SKM-1 (cell line): ENCODE results near the gene ST6GALNAC4.
"Not testable (repeated sequence)": the region's sequence is repeated elsewhere in the genome, so short reads cannot be mapped to it uniquely, and the experiment has no call there.

Experiments
- DNase-seq: peaks from one replicate; lab custom pipeline; 2025; ENCODE audit not compliant: unreplicated experiment; lab: John Stamatoyannopoulos, UW

The ST6GALNAC4 gene

GRCh38 chr9:127874301-127875221 is 42.3 kb downstream of the ST6GALNAC4 start:
- DNase-seq: no peak

- no peak for DNase-seq
Measured at GRCh38 chr9:127873886-127874285, 43.0 kb downstream of the ST6GALNAC4 start.

GRCh38 chr9:127873223-127873691 is 43.6 kb downstream of the ST6GALNAC4 start:
- no peak for DNase-seq

GRCh38 chr9:127872369-127873222 is 44.2 kb downstream of the ST6GALNAC4 start:
- no peak for DNase-seq

GRCh38 chr9:127871531-127871930 is 45.3 kb downstream of the ST6GALNAC4 start:
- DNase-seq: no peak

- DNase-seq: no peak
Measured at GRCh38 chr9:127870887-127871286, 46.0 kb downstream of the ST6GALNAC4 start.

GRCh38 chr9:127870153-127870491 is 46.7 kb downstream of the ST6GALNAC4 start:
- DNase-seq: not testable (repeated sequence)

- DNase-seq: peak; percentile 43
Measured at GRCh38 chr9:127869310-127870152, 47.3 kb downstream of the ST6GALNAC4 start.

GRCh38 chr9:127868278-127868902 is 48.5 kb downstream of the ST6GALNAC4 start:
- no peak for DNase-seq

- no peak for DNase-seq
Measured at GRCh38 chr9:127867356-127868277, 49.2 kb downstream of the ST6GALNAC4 start.

GRCh38 chr9:127866535-127866934 is 50.3 kb downstream of the ST6GALNAC4 start:
- no peak for DNase-seq

GRCh38 chr9:127865645-127866464 is 51.0 kb downstream of the ST6GALNAC4 start:
- no peak for DNase-seq

GRCh38 chr9:127863191-127863621 is 53.6 kb downstream of the ST6GALNAC4 start:
- no peak for DNase-seq

- peak; percentile 95 for DNase-seq
Measured at GRCh38 chr9:127862075-127863011, 54.5 kb downstream of the ST6GALNAC4 start.

GRCh38 chr9:127860779-127861178 is 56.1 kb downstream of the ST6GALNAC4 start:
- no peak for DNase-seq

GRCh38 chr9:127860260-127860659 is 56.6 kb downstream of the ST6GALNAC4 start:
- no peak for DNase-seq

- DNase-seq: no peak
Measured at GRCh38 chr9:127858041-127858512, 58.8 kb downstream of the ST6GALNAC4 start.
